ENCODE results near the gene ZNF444.
"Not testable (repeated sequence)": the region's sequence is repeated elsewhere in the genome, so short reads cannot be mapped to it uniquely, and the experiment has no call there.

Gene ZNF444

DNA sequence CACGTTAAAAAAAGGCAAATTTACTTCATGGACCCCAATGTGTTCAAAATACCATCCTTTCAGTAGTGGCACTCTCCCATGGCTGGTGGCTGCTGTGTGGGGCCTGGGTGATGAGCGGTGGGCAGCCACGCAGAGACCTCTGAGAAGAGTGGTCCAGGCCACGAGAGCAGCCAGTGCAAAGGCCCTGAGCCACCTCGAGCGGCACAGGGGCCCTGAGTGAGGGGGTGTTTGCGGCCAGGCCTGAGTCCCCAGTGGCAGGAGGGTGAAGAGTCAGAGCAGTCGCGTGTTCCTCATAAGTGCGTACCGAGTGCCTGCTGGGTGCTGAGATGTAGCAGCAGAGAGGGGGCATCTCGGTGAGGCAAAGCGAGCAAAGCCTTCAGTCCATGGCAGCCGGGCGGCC is 7.0 kb downstream of the ZNF444 start:
- DNase-seq = no peak

- DNase-seq = not testable (repeated sequence)
Observed at GRCh38 chr19:56148955-56149655, 8.0 kb downstream of the ZNF444 start.

DNA sequence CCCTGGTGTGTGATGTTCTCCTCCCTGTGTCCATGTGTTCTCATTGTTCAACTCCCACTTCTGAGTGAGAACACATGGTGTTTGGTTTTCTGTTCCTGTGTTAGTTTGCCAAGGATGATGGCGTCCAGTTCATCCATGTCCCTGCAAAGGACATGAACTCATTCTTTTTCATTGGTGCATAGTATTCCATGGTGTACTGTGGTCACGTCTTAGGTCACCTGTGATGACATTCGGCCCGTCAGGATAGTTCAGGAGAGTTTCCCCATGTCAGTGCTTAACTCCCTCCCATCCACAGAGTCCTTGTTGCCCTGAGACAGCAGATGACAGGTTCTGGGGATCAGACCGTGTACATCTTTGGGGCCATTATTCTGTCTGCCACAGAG is 8.6 kb downstream of the ZNF444 start:
- no peak for DNase-seq

DNA sequence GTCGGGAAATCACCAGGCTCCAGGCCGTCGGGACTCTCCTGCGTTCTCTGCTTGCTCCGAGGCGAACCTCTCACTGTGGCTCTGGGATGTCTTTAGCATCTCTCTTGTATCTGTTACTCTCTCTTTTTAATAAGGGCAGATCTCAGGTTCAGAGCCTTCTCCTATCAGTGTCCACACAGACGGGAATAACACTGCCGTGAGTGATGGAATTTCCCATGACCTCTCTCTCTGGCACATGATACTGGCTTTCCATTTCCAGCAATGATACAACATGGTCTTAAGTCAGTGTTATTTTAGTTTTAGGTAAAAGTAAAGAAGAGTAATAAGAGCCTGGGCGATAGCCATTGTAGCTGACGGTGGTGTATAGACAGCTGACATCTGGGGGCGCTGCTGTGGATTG is 9.3 kb downstream of the ZNF444 start:
- no peak for DNase-seq

GRCh38 chr19:56152644-56153043 is 11.6 kb downstream of the ZNF444 start:
- no peak for DNase-seq

DNA sequence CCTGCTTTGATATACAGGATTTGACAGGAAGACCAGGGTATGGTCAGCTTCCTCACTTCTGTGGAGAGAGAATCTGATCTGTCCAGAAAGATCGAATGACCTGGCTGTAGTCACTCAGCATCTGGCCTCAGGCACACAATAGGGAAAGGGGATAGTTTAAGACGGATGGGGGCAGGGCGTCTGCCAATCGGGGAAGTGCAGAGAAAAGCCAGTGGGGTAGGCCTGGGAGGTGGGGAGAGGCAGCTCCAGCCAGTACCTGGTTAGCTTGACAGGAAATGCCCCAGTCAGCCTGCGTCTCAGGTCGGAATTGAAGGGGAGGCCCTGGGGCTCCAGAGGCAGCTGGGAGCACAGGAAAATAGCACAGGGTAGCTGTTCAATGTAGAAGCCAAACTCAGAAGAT is 12.4 kb downstream of the ZNF444 start:
- no peak for DNase-seq

- DNase-seq = no peak
Observed at GRCh38 chr19:56155124-56155687, 14.1 kb downstream of the ZNF444 start.

- no peak for DNase-seq
Observed at GRCh38 chr19:56156768-56157167, 15.7 kb downstream of the ZNF444 start.

DNA sequence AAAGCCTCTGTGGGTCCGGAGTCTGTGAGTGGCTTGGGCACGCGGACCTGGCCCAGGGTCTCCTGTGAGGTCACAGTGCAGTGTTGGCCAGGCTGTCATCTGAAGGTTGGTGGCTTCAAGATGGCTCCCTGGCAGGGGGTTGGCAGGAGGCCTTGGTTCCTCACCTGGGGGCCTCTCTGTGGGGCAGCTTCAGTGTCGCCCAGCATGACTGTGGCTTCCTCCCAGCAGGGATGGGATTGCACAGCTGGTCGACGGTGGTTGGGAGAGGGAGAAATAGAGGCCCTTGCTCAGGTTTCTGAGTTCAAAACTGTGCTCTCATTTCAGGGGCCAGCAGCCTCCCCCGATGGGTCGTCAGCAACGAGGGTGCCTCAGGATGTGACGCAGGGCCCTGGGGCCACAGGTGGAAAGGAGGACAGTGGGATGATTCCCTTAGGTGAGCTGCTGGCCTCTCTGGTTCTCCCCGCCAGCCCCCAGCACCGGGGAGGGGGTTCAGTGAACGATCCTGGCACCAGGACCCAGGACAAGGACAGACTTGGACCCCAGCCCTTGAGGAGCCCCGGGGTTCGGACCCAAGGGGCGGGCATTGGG is 17.2 kb downstream of the ZNF444 start:
- DNase-seq = no peak

GRCh38 chr19:56159009-56159559 is 18.0 kb downstream of the ZNF444 start:
- no peak for DNase-seq

- DNase-seq = no peak
Observed at GRCh38 chr19:56159622-56160271, 18.7 kb downstream of the ZNF444 start.

GRCh38 chr19:56161534-56161933 is 20.4 kb downstream of the ZNF444 start:
- DNase-seq = no peak

GRCh38 chr19:56162258-56162657 is 21.2 kb downstream of the ZNF444 start:
- no peak for DNase-seq

DNA sequence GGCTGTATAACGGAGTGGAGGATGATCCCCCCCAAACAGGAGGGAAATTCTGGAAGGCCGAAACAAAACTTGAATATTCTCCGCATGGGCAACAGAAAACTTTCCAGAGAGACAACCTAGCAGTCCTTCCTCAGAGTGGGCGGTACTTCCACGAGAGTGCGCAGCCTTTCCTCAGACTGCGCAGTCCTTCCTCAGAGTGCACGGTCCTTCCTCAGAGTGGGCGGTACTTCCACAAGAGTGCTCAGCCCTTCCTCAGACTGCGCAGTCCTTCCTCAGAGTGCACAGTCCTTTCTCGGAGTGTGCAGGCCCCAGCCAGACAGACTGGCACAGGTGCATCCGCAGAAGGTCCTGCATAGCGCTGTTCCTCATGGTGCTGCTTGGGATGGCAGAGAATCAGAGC is 22.0 kb downstream of the ZNF444 start:
- no peak for DNase-seq

DNA sequence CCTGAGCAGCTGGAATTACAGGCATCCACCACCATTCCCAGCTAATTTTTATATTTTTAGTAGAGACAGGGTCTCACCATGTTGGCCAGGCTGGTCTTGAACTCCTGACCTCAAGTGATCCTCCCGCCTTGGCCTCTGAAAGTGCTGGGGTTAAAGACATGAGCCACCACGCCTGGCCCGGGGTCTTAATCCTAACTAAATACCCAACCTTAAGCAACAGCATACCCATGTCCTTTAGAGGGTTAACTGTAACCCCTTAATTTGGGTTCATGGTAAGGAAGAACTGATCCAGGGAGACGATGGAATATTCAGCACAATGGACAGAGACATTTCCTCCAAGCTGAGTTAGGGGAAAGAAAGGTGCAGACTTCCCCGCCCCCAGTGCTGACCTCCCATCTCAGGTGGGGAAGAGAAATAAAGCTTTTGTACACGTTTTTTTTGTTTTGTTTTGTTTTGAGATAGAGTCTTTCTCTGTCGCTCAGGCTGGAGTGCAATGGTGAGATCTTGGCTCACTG is 26.0 kb downstream of the ZNF444 start:
- no peak for DNase-seq

GRCh38 chr19:56170261-56170660 is 29.2 kb downstream of the ZNF444 start:
- no peak for DNase-seq

GRCh38 chr19:56174086-56174485 is 33.0 kb downstream of the ZNF444 start:
- DNase-seq = no peak

- no peak for DNase-seq
Observed at GRCh38 chr19:56174550-56174949, 33.5 kb downstream of the ZNF444 start.

DNA sequence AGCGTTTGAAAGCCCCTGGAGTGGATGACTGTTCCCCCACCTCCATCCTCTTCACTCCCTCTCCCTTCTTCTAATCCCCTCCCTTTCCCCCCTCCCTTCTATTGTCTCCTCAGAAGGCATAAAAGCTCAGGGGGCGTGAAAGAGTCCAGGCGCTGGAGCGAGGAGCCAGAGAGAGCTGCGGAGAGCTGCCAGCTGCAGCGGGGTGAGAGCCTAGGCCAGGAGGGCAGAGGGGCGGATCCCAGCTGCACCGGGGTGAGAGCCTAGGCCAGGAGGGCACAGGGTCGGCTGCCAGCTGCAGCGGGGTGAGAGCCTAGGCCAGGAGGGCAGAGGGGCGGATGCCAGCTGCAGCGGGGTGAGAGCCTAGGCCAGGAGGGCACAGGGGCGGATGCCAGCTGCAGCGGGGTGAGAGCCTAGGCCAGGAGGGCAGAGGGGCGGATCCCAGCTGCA is 34.8 kb downstream of the ZNF444 start, which contains the start of gene GALP:
GALP (plus strand) TSS at position 148 of the 447 bp plus-strand sequence. CDS start 1,101 bp downstream, outside the sequence.
- not testable (repeated sequence) for DNase-seq

DNA sequence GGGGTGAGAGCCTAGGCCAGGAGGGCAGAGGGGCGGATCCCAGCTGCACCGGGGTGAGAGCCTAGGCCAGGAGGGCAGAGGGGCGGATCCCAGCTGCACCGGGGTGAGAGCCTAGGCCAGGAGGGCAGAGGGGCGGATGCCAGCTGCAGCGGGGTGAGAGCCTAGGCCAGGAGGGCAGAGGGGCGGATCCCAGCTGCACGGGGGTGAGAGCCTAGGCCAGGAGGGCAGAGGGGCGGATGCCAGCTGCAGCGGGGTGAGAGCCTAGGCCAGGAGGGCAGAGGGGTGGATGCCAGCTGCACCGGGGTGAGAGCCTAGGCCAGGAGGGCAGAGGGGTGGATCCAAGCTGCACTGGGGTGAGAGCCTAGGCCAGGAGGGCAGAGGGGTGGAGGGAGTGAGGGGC is 35.2 kb downstream of the ZNF444 start:
- not testable (repeated sequence) for DNase-seq

DNA sequence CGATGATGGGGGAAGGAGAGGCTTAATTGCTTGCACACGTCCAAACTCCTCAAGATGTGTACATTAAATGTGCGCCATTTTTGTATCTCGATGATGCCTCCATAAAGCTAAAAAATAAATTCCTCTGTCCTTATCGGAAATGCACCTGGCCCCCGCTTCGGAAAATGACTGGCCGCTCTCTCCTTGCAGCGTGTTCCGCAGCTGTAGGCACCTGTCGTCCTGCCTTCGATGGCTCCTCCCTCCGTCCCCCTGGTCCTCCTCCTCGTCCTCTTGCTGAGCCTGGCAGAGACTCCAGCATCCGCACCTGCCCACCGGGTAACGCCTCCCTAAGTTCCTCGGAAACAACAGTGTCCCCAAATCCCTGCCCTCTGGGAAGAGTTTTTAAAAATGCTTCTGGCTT is 35.8 kb downstream of the ZNF444 start:
- no peak for DNase-seq

GRCh38 chr19:56177564-56178243 is 36.6 kb downstream of the ZNF444 start:
- no peak for DNase-seq

GRCh38 chr19:56189785-56190184 is 48.7 kb downstream of the ZNF444 start:
- no peak for DNase-seq
